GM23248 (cell line): ENCODE results near the gene SYT10. TPM values are rescaled to one million over a fixed set of nuclear protein-coding genes. Genes with fewer than 3 reads are reported as not detected.
"Not testable (repeated sequence)": the region's sequence is repeated elsewhere in the genome, so short reads cannot be mapped to it uniquely, and the experiment has no call there.

Source experiments
- DNase-seq: peaks from one replicate; pipeline ENCODE4 v3.0.0-alpha.2; 2015
- H2AFZ ChIP-seq: fragments of 200-600 bp; sonication (generic); 2 replicates; pipeline ENCODE4 v1.6.1; 2016; ENCODE audit warnings: antibody characterized with exemption
- H3F3A ChIP-seq: fragments of 200-600 bp; sonication (generic); 2 replicates; pipeline ENCODE4 v1.6.1; 2016; ENCODE audit warnings: mild to moderate bottlenecking, antibody characterized with exemption, mixed run types; ENCODE audit not compliant: insufficient read depth
- H3K27ac ChIP-seq: fragments of 200-600 bp; sonication (generic); 2 replicates; pipeline ENCODE4 v1.5.1; 2016; ENCODE audit warnings: mild to moderate bottlenecking
- H3K27me3 ChIP-seq: fragments of 200-600 bp; sonication (generic); replicated peaks from 2 replicates; pipeline ENCODE4 v1.6.1; 2016; ENCODE audit warnings: mild to moderate bottlenecking; ENCODE audit not compliant: insufficient read depth
- H3K36me3 ChIP-seq: fragments of 200-600 bp; sonication (generic); 2 replicates; pipeline ENCODE4 v1.6.1; 2016; ENCODE audit warnings: low read depth, mild to moderate bottlenecking
- H3K4me1 ChIP-seq: fragments of 200-600 bp; sonication (generic); 2 replicates; pipeline ENCODE4 v1.6.1; 2016; ENCODE audit warnings: mild to moderate bottlenecking; ENCODE audit not compliant: insufficient read depth
- H3K4me2 ChIP-seq: fragments of 200-600 bp; sonication (generic); one replicate; pipeline ENCODE4 v1.6.1; 2016; ENCODE audit warnings: mild to moderate bottlenecking; ENCODE audit not compliant: unreplicated experiment
- H3K4me3 ChIP-seq: fragments of 200-600 bp; sonication (generic); 2 replicates; pipeline ENCODE4 v1.5.1; 2016; ENCODE audit warnings: mild to moderate bottlenecking
- H3K79me2 ChIP-seq: fragments of 200-600 bp; sonication (generic); 2 replicates; pipeline ENCODE4 v1.6.1; 2016; ENCODE audit warnings: mild to moderate bottlenecking; ENCODE audit not compliant: insufficient read depth
- H3K9ac ChIP-seq: fragments of 200-600 bp; sonication (generic); 2 replicates; pipeline ENCODE4 v1.6.1; 2016; ENCODE audit warnings: mild to moderate bottlenecking
- H3K9me2 ChIP-seq: fragments of 200-600 bp; sonication (generic); 2 replicates; pipeline ENCODE4 v1.6.1; 2016; ENCODE audit warnings: mixed run types, mild to moderate bottlenecking, moderate library complexity; ENCODE audit not compliant: insufficient read depth
- H3K9me3 ChIP-seq: fragments of 200-600 bp; sonication (generic); one replicate; pipeline ENCODE4 v1.6.1; 2017; ENCODE audit warnings: low read depth
- H4K20me1 ChIP-seq: fragments of 200-600 bp; sonication (generic); 2 replicates; pipeline ENCODE4 v1.6.0; 2016; ENCODE audit not compliant: insufficient read depth
- EZH2 ChIP-seq: fragments of 200-600 bp; sonication (generic); IDR thresholded peaks from 2 replicates; pipeline ENCODE4 v1.6.1; 2018; ENCODE audit warnings: antibody characterized with exemption, mild to moderate bottlenecking; ENCODE audit not compliant: insufficient read depth, poor library complexity, severe bottlenecking
- EZH2phosphoT487 ChIP-seq: fragments of 200-600 bp; sonication (generic); IDR thresholded peaks from 2 replicates; pipeline ENCODE4 v1.6.1; 2018; ENCODE audit warnings: antibody characterized with exemption, moderate library complexity, mild to moderate bottlenecking, low read depth; ENCODE audit not compliant: insufficient read depth
- WGBS, 2 experiments: methylation state at CpG; one replicate each; pipeline ENCODE4 v1.1.6; 2015 to 2017; ENCODE audit warnings: low lambda C conversion rate in 2 of 2, low coverage in 1 of 2; ENCODE audit errors: missing lambda C conversion rate in 2 of 2; 5-methylcytosine and 5-hydroxymethylcytosine counted together
- in situ Hi-C: fragments of 300-500 bp; cut with MboI; formaldehyde crosslinking; loops from 2 replicates; pipeline ENCODE4 v1.15.0; 2020
- polyA plus RNA-seq: library from polyadenylated mRNA; unstranded; fragments of >200 nt; fragmentation: Nextera tagmentation; extraction: Ambion mirVana; gene quantifications from 2 replicates; pipeline ENCODE4 v1.2.1, GENCODE V29; 2016
- total RNA-seq: library from RNA; depleted of rRNA; stranded (reverse); fragments of >200 nt; shearing (Covaris generic); gene quantifications from 2 replicates; pipeline ENCODE4 v1.2.3, GENCODE V29; 2014

SYT10 gene
- total and polyA plus RNA-seq, 2 experiments from 2014 or later = not detected

GRCh38 chr12:33383503-33383902 lies 56.1 kb downstream of the SYT10 start:
- no peaks in the 10 kb centered on the region for H3K36me3 ChIP-seq
- no peaks in the 10 kb centered on the region for H3K27me3 ChIP-seq
- 35 to 43% methylated on average over 4 of the region's 4 CpGs for WGBS, 2 experiments
- H3K9ac ChIP-seq = no peak overlapping the region
- H3K4me3 ChIP-seq = no peak overlapping the region
- no peaks in the 10 kb centered on the region for H3K79me2 ChIP-seq
- no peak for DNase-seq
- H3K9me2 ChIP-seq = 0 out of 2 replicates have a peak, but pooled peaks cover 3% of the 10 kb centered on the region
- H4K20me1 ChIP-seq = no peaks in the 10 kb centered on the region
- H3K27ac ChIP-seq = no peak overlapping the region
- no peaks in the 10 kb centered on the region for H3K4me1 ChIP-seq
- H3K9me3 ChIP-seq = no peaks in the 10 kb centered on the region
- TF ChIP-seq EZH2phosphoT487 (no peak), EZH2 (no peak)
- no peak overlapping the region for H2AFZ ChIP-seq
- no peak overlapping the region for H3K4me2 ChIP-seq
- H3F3A ChIP-seq = no peaks in the 10 kb centered on the region
- in situ Hi-C loops = no loop called here

GRCh38 chr12:33376153-33376552 lies 63.5 kb downstream of the SYT10 start:
- Histone ChIP-seq H4K20me1 (no peaks in the 10 kb centered on the region), H3K27ac (no peak overlapping the region), H3K4me3 (no peak overlapping the region), H3K9me2 (no peaks in the 10 kb centered on the region), H3K4me1 (no peaks in the 10 kb centered on the region), H3K27me3 (no peaks in the 10 kb centered on the region), H3F3A (no peaks in the 10 kb centered on the region), H3K9ac (no peak overlapping the region), H2AFZ (no peak overlapping the region), H3K79me2 (no peaks in the 10 kb centered on the region), H3K36me3 (no peaks in the 10 kb centered on the region), H3K4me2 (no peak overlapping the region), H3K9me3 (no peaks in the 10 kb centered on the region)
- no peak for TF ChIP-seq EZH2
- no peak for TF ChIP-seq EZH2phosphoT487
- in situ Hi-C loops = no loop called here
- no peak for DNase-seq
- WGBS, 2 experiments = 8% methylated on average over 1 of the region's 1 CpG

GRCh38 chr12:33370318-33370717 lies 69.3 kb downstream of the SYT10 start:
- H3F3A ChIP-seq = no peaks in the 10 kb centered on the region
- no peak overlapping the region for H3K4me3 ChIP-seq
- H3K9ac ChIP-seq = no peak overlapping the region
- H3K27me3 ChIP-seq = no peaks in the 10 kb centered on the region
- no peaks in the 10 kb centered on the region for H3K79me2 ChIP-seq
- WGBS, 2 experiments = 8 to 14% methylated on average over 2 of the region's 2 CpGs
- H3K4me2 ChIP-seq = no peak overlapping the region
- no peaks in the 10 kb centered on the region for H3K36me3 ChIP-seq
- no peak for TF ChIP-seq EZH2
- TF ChIP-seq EZH2phosphoT487 = no peak
- no peaks in the 10 kb centered on the region for H3K9me2 ChIP-seq
- no peak overlapping the region for H2AFZ ChIP-seq
- no peaks in the 10 kb centered on the region for H4K20me1 ChIP-seq
- H3K9me3 ChIP-seq = no peaks in the 10 kb centered on the region
- no peak overlapping the region for H3K27ac ChIP-seq
- no peak for DNase-seq
- in situ Hi-C loops = no loop called here
- H3K4me1 ChIP-seq = no peaks in the 10 kb centered on the region

- Histone ChIP-seq H3K9me2 (no peaks in the 10 kb centered on the region), H3K27me3 (no peaks in the 10 kb centered on the region), H3K4me1 (no peaks in the 10 kb centered on the region), H3K36me3 (no peaks in the 10 kb centered on the region), H3K9ac (no peak overlapping the region), H3F3A (no peaks in the 10 kb centered on the region), H3K4me3 (no peak overlapping the region), H2AFZ (no peak overlapping the region), H4K20me1 (no peaks in the 10 kb centered on the region), H3K79me2 (no peaks in the 10 kb centered on the region), H3K9me3 (no peaks in the 10 kb centered on the region), H3K4me2 (no peak overlapping the region), H3K27ac (no peak overlapping the region)
- TF ChIP-seq EZH2 = no peak
- TF ChIP-seq EZH2phosphoT487 = no peak
- WGBS, 2 experiments = 22 to 43% methylated on average over 2 of the region's 2 CpGs
- in situ Hi-C loops = no loop called here
- DNase-seq = no peak
Observed at GRCh38 chr12:33357181-33357580, 82.4 kb downstream of the SYT10 start.

GRCh38 chr12:33349791-33350190 lies 89.8 kb downstream of the SYT10 start:
- TF ChIP-seq EZH2phosphoT487 (no peak), EZH2 (no peak)

GRCh38 chr12:33331961-33332398 lies 107.6 kb downstream of the SYT10 start:
- H3F3A ChIP-seq, H3K9ac ChIP-seq, H3K27ac ChIP-seq, H3K4me2 ChIP-seq, H4K20me1 ChIP-seq, H2AFZ ChIP-seq, H3K27me3 ChIP-seq, H3K79me2 ChIP-seq, H3K36me3 ChIP-seq, H3K4me3 ChIP-seq, H3K4me1 ChIP-seq, H3K9me3 ChIP-seq, in situ Hi-C loops, DNase-seq, H3K9me2 ChIP-seq: not testable (repeated sequence)
- WGBS, 2 experiments = 41 to 44% methylated on average over 15 of the region's 15 CpGs

More at GRCh38 chr12:33349791-33350190, 89.8 kb downstream of the SYT10 start:
- no peaks in the 10 kb centered on the region for H3K4me1 ChIP-seq
- H3K9ac ChIP-seq = no peak overlapping the region
- H4K20me1 ChIP-seq = no peaks in the 10 kb centered on the region
- no peak for DNase-seq
- no peak overlapping the region for H3K4me2 ChIP-seq
- H3F3A ChIP-seq = no peaks in the 10 kb centered on the region
- no peak overlapping the region for H3K4me3 ChIP-seq
- no peaks in the 10 kb centered on the region for H3K9me2 ChIP-seq
- H2AFZ ChIP-seq = no peak overlapping the region
- no peaks in the 10 kb centered on the region for H3K79me2 ChIP-seq
- no peaks in the 10 kb centered on the region for H3K27me3 ChIP-seq
- in situ Hi-C loops = no loop called here
- H3K9me3 ChIP-seq = no peaks in the 10 kb centered on the region
- H3K36me3 ChIP-seq = no peaks in the 10 kb centered on the region
- H3K27ac ChIP-seq = no peak overlapping the region
